ENCODE measurements around the gene NOXO1.

The NOXO1 gene

DNA sequence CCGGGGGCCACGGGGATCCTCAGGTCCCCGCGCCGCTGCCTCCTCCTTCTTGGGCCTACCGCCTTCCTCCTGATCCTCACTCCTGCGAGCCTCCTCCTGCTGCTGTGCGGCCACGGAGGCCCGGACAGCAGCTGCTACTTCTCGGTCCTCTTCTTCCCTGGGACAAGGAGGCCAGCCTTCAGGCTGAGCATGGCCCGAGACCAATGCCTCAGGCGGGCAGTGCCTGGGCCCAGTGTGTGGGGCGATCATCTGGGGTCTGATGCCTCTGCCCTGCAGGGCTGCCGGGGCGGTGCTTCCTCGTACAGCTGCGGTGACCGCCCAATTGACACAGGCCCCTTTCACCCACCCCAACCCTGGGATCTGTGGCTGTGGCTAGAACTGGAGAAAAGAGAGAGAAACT is 19.8 kb upstream of the NOXO1 start:
- no peak overlapping the region for H3K4me3 ChIP-seq (ENCODE audit: low read depth, low read length)
- no peak for TF ChIP-seq CTCF (IDR thresholded peaks at IDR 0.05; ENCODE audit: low read depth, low read length, missing control alignments)
- DNase-seq (ENCODE audit: low read depth): no peak

DNA sequence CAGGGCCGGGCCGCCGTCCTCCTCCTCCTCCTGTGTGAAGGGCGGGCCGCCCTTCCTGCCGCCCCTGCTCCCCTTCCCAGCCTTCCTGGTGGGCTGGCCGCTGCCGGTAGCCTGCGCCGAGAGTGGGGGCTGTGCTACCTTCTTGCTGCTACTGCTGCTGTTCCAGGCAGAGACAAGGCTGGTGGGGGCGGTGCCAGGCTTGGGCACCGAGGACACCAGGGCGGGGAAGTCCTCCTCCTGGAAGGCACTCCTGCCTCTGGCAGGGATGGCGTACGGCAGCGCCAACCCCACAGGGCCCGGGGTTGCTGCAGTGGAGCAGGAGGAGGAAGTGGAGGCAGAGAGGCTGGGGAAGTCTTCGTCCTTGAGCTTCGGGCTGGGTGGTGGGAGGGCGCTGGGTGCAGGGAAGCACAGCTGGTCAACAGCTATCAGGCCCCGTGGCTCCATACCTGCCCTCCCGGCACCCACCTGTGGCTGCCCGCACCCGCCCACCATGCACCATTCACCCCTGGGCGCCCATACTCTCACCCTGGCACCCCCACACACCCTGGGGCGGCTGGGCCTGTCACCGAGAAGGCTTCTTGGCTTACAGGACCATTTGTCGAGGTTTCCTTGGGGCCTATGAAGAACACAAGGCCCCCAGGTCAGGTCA is 18.7 kb upstream of the NOXO1 start:
- no peak overlapping the region for H3K4me3 ChIP-seq (ENCODE audit: low read depth, low read length)
- no peak for TF ChIP-seq CTCF (IDR thresholded peaks at IDR 0.05; ENCODE audit: low read depth, low read length, missing control alignments)
- no peak for DNase-seq (ENCODE audit: low read depth)

DNA sequence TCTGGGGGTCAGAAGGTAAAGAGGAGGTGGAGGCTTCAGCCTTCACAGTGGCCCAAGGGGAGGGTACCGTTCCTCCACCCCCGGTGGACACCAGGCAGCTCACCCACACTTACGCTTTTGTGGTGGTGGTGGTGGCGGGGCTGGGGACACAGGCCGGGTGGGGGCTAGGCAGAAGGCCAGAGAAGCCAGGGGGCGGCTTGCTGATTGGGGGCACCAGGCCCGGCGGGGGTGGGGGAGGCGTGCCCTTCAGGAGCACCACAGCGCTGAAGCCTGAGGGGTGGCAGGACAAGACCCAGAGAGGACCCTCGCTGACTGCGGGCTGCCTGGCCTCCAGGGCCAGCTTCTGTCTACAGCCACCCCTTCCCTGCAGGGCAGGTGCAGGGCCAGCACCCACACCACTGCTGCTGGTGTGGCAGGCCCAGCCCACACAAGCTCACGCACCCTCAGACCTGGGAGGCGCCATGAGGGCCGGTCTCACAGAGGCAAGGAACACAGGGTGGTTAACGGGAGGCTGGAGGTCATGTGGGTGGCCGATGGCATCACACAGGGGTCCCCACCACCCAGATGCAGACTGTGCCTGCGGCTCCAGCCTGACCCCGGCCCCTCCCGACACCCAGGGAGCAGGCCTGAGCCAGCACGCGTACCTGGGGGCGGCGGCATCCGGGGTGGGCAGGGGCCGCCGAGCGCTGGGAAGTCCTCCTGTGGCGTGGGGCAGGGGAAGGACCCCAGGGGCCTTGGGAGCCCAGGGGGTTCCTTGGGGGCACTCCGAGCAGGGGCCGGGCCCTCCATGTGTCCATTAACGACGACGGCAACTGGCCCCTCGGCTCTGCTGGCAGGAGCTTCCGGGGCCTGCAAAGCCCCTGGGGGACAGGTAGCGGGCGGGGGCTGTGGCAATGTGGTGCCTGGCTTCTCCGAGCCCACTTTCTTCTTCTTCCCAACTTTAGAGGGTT is 17.9 kb upstream of the NOXO1 start:
- no peak for DNase-seq (ENCODE audit: low read depth)
- no peak overlapping the region for H3K4me3 ChIP-seq (ENCODE audit: low read depth, low read length)
- TF ChIP-seq CTCF (IDR thresholded peaks at IDR 0.05; ENCODE audit: low read depth, low read length, missing control alignments): no peak

- DNase-seq (ENCODE audit: low read depth): no peak
- no peak overlapping the region for H3K4me3 ChIP-seq (ENCODE audit: low read depth, low read length)
- no peak for TF ChIP-seq CTCF (IDR thresholded peaks at IDR 0.05; ENCODE audit: low read depth, low read length, missing control alignments)
Observed at GRCh38 chr16:1998360-1998835, 17.1 kb upstream of the NOXO1 start.

DNA sequence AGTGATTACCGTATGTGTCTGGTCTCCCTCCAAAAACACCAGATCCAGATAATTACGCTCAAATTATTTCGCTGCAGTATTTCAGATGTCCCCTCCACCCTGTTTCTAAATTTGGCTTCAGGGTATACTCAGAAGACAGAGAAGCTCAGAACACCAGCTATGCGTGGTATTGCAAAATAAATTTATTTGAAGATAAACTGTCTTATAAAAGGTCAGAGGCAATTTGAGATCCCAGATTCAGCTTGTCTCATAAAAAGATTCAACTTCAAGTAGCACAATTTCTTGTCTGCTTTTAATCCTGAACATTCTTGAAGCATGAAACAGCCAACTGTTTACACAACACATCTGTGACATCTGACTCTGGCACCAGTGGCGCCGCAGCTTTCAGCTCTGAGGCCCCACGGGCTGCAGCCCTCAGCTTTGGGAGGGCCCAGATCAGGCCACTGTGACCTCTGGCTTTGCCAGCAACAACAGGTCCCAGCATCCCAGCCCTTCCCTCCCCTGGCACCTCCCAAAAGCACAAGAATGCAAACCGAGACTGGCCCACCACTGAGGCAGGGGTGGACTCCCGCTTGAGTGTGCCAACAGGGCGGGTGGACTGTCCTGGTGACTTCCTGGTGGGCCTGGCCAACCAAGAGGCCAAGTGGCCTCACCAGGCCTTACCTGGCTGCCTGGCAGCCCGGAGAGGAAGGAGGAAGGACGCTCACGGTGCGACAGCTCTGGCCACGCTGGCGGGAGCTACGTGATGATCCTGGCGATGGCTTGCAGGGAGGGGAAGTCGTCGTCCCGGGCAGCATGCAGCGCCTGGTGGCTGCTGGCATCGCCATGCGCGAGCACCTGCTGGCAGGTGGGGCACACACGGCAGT is 16.5 kb upstream of the NOXO1 start:
- no peak for TF ChIP-seq CTCF (IDR thresholded peaks at IDR 0.05; ENCODE audit: low read depth, low read length, missing control alignments)
- DNase-seq (ENCODE audit: low read depth): no peak
- no peak overlapping the region for H3K4me3 ChIP-seq (ENCODE audit: low read depth, low read length)

GRCh38 chr16:1993731-1994131 is 12.5 kb upstream of the NOXO1 start:
- no peak for DNase-seq (ENCODE audit: low read depth)
- H3K4me3 ChIP-seq (ENCODE audit: low read depth, low read length): no peak overlapping the region
- TF ChIP-seq CTCF (IDR thresholded peaks at IDR 0.05; ENCODE audit: low read depth, low read length, missing control alignments): no peak

All from GM12864 (cell line).